GF-D8 (cell line): Measurements from ENCODE around the gene FOXG1.

ENCODE experiments used
- DNase-seq: peaks from one replicate; lab custom pipeline; 2025; lab: John Stamatoyannopoulos, UW

The FOXG1 gene

DNA sequence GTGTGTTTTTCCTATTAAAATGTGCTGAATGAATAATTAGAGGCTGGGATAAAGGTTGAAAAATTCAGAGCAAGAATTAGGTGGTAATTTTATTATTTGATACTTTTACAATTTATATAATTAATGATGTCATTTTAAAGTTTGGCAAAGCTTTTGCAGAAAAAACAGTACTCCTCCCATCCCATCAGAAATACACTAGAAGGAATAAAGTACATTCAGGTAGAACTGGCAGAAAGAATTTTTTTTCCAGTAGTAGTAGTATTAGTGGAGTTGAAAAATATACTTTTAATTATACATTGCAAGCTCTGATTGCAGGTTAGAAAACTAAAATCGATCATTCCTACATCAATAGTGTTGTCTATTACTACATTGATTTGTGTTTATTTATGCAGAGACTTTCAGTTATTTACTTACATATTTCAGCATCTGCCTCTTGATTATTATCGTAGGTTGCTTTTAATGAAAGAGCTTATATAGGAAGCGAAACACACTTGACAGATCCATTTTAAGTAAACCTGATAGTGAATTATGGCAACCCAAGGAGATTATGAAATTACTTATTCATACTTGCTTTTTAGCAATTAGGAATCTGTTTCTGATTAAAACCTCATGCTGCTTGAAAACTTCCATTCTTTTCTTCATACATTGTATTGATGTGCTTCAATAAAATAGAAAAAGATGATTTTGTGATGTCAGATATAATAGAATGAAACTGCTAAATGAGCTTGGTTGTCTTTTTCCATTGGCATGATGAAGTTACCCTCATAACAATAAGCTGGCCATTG lies 10.1 kb downstream of the FOXG1 start:
- DNase-seq, result no peak

DNA sequence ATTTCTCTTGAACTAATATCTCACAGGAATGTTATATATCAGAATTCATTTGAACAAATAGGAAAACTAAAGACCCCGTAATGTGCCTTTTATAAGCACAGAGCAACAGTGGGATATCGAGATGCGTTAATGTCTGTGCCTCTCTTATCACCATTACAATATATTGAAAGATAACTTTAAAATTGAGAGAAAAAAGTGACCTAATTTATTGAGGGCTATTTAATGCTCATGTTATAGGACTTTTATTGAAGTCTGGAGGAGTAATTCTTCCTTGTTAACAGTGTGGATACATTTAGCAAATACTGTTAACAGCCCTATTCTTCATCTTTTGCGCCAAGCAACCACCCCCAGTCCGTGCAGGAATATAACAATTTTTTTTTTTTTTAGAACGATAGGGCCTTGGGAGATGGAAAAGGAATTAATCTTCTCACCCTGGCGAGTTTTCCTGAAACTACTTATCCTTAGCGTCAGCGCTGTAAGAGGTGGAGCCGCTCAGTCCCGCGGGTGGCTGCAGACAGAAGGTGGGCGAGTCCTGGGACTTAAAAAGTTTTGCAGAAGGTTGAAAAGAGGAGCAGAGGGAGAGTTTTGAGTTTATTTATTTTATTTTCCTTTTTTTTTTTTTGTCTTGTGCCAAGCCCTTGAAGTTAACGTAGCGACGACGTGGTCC lies 11.0 kb downstream of the FOXG1 start:
- DNase-seq, result no peak

DNA sequence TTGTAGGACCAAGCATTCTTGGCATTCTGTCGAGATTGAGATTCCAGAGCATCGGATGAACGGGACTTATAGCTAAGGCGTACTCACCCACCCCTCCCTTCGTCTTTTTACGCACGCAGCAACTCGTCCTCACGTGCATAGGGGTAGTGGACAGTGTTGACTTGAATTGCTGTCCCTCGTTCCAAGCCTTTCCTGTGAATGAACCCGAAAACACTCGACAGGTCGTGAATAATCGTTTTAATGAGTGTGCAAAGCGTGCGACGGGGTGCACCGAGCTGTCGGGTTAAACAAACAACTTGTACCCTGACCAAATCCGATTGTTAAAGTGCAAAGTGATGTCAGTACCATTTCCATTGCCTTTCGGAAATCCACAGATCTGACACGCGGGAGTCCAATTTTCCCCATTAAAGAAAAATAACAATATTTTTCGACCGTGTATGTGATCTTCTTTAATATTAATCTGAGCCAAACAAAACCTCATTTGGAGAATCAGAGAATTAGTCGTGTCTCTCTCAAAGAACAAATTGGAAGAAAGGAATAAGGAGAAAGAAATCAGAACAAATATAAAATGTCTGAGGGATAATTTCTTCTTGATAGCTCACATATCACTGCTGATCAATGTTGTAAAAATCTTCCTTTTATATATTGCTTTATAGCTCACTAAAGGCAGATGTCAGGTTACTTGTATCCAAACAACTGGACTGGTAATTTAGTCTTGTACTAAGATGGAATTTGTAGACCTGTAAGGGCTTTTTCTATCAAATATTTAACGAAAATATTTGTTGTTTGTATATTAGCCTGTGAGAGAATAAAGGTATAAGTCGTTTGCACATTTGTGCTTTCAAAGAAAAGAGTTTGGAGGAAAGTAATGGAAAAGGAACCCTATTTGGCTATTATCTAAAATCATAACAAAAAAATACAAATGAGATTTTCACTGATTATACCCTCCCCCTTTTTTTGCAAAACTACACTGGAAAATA lies 11.8 kb downstream of the FOXG1 start:
- DNase-seq, result no peak

DNA sequence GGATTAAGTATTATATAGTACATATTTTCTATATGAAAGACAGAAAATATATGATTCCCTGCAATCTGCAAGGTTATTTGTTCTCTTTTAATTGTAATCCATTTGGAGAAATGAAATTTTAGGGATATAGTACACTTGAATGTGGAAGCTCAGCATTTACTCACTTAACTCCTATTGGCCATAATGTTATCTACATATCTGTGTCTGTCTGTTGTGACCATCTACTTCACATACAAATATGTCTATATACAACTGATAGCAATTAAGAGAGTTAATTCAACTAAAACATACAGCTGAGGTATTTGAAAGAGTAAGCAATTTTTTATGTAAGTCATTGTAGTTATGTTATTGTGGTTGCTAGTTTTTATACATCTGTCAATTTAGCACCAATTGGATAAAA lies 12.9 kb downstream of the FOXG1 start:
- no peak for DNase-seq

GRCh38 chr14:28780843-28781820 lies 14.5 kb downstream of the FOXG1 start:
- no peak for DNase-seq

GRCh38 chr14:28782301-28782700 lies 15.7 kb downstream of the FOXG1 start:
- no peak for DNase-seq

GRCh38 chr14:28783664-28784063 lies 17.1 kb downstream of the FOXG1 start:
- no peak for DNase-seq

DNA sequence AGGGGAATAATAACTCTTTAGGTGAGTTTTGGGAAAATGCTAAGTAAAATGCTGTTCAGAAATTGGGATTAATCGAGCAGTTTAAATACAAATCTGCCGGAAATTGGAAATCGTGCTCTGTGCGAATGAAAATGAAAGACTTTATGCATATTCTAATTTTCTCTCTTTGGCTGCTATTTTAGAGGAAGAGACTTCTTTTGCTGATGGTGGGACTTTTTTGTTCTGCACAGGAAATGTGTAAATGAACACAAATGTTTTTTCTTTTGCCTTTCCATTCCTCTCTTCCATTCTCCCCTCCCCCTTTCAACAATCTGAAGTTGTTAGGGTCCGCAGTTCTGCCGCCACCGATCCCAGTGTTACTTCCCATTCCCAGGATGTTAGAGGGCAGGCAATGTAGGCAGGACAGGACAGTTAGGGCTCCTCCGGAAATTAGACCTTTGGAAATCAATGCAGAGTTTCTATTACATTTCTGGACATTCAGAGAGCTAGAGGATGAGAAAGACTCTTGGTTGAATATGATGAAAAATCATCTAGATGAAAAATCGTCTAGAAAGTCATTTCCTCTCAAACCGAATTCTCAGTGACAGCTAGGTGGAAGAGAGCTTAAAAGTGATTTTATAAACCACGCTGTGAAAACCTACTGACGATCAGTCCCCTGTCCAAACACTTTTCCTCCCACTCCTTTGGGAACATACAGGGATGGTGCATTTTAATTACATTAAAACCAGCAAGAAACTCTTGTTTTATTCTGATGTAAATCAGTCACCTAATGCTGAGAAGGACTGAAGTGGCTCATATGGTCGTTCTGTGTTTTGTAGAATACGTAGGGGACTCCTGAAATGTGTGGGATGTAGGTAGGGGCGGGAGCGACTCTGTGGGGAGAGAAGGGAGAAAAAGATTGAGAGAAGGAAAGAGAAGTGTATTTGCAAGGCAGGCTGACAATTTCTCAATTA lies 17.8 kb downstream of the FOXG1 start:
- no peak for DNase-seq

DNA sequence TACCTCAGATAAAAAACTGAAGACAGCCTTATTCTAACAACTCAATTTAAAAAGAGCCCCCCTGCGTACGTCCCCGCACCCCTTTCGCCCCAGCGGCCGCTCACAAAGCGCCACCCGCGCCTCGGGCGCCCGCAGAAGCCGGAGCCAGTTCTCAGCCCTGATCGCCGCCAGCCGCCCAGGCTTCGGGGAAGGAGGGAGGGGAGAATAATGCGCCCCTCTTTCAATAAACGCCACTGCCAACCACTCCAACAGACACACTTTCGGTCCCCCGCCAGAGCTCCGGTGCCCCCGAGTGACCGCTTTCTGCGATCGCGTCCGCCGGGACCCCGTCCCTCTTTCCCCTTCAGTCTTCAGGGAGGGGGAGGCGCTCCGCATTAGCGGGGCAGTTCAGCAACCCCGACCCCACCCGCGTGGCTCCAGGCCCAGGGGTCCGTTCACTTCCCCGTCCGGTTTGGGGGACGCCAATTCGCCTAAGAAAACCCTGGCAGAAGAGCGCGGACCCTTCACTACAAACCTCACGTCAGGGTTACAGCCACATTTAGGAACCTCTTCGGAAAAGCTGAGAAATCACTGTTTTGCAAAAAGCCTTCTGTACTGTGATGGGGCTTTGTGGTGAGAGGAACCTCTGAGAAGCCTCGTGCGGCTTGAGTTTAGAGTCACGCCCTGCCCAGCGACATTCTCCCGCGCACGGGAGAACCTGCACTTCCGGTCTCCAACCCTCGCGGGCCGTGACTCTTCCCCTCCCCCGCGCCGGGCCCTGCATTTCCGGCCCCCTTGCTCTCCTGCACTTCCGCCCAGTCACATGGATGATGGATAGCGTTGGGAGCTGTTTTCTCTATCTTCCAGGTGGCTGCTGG lies 18.7 kb downstream of the FOXG1 start:
- no peak for DNase-seq

GRCh38 chr14:28807518-28807917 lies 40.9 kb downstream of the FOXG1 start:
- DNase-seq, result no peak

- DNase-seq, result no peak
These were observed 47.2 kb downstream of the FOXG1 start for GRCh38 chr14:28813810-28814209.
